Stimulated activated CD4-positive, alpha-beta T cell treated with anti-CD3 and anti-CD28 coated beads, Interleukin-4, amount 100 ng/mL, for 1 hour (primary cell): ENCODE data around the gene FN3K.

Experiments
- DNase-seq: peaks from one replicate; pipeline ENCODE4 v3.0.0-alpha.2; 2020

Gene FN3K

GRCh38 chr17:82703935-82704865 lies 31.2 kb upstream of the FN3K start:
- no peak for DNase-seq

- no peak for DNase-seq
Observed at GRCh38 chr17:82704886-82705285, 30.5 kb upstream of the FN3K start.

DNA sequence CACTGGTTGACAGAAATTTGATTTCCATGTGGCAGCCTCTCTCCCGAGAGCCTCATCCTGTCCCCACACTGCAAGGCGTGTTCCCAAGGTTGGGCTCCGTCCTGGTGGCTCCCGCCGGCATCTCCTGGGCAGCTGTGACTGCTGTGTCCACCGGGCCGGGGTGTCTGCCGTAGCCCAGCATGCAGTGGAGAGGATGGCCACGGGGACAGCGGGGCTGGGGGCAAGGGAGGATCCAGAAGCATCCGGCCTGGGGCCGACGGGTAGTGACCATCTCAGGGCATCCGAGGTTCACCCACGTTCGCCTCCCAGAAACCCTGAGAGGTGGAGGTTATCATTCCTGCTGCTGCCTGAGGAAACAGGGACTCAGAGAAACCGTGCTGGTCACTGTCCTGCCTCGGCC lies 29.7 kb upstream of the FN3K start:
- no peak for DNase-seq

DNA sequence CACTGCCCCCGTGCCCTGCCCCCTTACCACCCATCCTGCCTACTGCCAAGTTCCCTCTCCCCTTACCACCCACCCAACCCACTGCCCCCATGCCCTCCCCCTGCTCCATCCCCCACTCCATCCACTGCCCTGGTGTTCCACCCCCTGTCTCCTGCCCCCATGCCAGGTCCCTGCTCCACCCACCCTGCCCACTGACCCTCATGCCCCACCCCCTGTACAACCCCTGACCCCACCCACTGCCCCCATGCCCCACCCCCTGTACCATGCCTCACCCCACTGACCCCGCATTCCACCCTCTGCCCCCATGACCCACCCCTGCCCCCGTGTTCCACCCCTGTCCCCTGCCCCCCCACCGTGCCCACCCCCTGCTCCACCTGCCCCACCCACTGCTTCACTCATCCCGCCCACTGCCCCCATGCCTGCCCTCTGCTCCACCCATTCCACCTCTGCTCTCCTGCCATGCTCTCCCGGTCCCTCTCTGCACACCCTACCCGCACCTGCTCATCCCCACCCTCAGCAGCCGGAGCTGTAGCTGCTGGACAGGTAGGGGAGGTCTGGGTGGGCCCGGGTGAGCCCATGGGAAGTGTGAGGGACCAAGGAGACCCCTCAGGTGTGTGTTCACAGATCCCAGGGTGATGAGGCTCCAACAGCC lies 26.3 kb upstream of the FN3K start:
- DNase-seq, result no peak

GRCh38 chr17:82709676-82710498 lies 25.5 kb upstream of the FN3K start:
- DNase-seq, result no peak

DNA sequence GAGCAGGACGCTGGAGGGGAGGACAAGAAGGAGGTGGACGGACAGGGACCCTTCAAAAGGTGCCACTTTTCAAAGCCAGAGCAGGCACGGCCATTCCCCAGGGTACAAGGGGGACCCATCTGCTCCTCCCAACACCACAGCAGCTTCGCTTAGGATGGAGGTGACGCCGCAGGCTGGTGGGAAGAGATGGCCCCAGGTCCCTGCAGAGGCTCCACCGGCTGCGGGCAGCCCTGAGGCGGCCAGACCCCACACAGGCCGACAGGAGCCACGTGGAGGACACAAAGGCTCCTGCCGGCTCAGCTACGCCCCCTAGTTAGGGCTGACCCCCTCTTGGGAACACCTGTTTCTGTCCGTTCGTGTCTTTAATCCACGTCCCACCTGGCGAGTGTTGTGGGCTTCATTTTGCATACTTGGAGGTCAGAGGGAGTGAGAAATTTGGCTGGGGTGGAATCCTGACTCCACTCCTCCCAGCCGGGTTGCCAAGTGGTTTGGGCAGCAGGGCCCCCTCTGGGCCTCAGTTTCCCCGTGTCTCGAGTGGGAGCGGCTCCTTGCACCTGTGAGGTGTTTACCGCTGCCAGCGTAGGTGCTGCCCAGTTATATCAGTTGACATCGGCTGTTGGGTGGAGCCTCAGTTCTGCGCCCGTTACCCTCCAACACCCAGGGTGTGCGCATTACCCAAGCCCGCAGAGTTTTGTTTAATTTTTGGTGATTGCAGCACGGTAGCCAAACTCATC lies 24.7 kb upstream of the FN3K start:
- DNase-seq, result no peak

GRCh38 chr17:82713071-82713723 lies 22.2 kb upstream of the FN3K start:
- DNase-seq, result no peak

DNA sequence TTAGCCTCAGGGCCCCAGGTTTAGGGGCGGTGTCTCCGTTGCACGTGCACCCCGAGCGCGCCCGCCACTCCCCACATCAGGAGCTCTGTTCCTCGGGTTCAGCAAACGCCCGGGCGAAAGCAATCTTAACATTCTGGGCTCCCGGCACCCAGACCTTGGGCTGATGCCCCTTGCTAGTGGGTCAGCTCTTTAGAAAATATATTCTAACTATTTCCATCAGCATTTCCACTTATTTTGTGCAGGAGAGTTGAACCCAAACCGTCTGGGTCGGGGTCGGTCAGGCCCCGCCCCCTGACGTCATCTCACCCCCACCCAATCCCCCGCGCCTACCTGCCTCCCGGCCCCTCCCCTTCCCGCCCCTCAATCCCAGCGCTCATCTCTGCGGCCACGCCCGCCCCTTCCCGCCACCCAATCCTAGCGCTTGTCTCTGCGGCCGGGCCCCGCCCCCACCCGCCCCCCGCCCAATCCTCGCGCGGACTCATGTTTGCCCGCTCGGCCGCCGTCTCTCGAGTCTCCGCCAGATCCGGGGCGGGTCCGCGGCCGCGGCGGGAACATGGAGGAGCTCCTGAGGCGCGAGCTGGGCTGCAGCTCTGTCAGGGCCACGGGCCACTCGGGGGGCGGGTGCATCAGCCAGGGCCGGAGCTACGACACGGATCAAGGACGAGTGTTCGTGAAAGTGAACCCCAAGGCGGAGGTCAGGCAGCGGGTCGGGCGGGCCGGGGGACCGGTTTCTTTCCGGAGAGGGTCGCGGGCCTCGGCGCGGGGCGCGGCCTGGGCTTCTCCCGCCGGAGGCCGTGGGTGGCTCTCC lies 19.0 kb upstream of the FN3K start, which contains the start of gene FN3KRP:
TSS of gene FN3KRP (plus strand) at position 504 of the 808 bp plus-strand sequence. CDS start at position 554, 50 bp downstream.
- DNase-seq, result peak; percentile 97

DNA sequence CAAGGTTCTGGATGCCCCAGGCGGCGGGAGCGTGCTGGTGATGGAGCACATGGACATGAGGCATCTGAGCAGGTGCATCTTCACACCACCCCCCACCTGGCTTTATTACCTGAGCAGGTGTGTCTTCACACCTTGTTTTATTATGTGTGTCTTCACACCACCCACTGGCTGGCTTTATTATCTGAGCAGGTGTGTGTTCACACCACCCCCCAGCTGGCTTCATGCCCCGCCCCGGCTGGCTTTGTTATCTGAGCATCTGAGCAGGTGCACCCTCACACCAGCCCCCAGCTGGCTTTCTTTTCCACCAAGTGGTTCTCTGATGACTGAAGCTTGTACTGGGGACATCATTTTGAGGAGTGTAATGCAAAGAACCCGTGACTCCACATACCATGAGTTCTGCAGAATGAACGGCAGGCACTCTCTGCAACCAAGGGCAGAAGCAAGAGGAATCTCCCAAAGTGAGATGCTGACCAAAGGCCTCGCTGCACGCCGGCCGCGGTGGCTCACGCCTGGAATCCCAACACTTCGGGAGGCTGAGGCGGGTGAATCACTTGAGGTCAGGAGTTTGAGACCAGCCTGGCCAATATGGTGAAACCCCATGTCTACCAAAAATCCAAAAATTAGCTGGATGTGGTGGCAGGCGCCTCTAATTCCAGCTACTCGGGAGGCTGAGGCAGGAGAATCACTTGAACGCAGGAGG lies 16.3 kb upstream of the FN3K start:
- no peak for DNase-seq

DNA sequence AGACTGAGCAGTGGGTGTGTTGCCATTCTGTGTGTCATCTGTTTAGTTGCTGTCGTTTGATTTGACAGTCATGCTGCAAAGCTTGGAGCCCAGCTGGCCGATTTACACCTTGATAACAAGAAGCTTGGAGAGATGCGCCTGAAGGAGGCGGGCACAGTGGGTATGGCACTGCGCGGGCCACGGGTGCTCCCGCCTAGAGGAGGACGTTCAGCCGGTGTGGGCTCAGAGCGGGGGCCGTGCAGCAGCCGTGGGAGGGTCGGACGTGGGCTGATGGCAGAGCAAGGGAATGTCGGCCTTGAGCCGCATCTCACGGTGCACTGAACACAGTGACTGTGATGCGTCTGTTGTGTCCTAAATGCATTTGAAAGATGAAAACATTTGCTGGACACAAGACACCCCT lies 15.2 kb upstream of the FN3K start:
- no peak for DNase-seq

DNA sequence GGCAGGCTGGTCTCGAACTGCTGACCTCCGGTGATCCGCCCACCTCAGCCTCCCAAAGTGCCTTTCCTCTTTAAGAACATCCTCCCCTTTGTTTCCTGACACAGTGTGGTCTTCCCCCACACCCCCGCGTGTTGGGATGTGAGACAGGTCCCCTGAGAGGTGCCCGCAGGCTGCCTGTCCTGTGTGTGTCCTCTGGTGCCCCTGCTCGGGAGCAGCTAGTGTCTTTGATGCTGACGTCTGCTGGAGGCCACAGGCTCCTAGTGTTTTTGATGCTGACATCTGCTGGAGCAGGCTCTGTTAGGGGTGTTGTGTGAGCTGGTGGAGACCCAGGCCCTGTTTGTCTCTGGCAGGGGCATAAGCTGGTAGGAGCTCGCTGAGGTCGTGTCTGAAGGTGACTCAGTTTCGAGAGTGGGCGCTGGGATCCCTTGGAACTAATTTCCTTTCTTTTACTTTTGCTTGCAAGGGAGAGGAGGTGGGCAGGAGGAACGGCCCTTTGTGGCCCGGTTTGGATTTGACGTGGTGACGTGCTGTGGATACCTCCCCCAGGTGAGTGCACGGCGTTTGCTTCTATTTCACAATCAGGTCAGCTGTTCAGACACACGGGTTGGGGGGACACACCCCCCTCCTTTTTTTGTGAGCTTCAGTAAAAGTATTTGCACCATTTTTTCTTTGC lies 12.9 kb upstream of the FN3K start:
- DNase-seq, result no peak

DNA sequence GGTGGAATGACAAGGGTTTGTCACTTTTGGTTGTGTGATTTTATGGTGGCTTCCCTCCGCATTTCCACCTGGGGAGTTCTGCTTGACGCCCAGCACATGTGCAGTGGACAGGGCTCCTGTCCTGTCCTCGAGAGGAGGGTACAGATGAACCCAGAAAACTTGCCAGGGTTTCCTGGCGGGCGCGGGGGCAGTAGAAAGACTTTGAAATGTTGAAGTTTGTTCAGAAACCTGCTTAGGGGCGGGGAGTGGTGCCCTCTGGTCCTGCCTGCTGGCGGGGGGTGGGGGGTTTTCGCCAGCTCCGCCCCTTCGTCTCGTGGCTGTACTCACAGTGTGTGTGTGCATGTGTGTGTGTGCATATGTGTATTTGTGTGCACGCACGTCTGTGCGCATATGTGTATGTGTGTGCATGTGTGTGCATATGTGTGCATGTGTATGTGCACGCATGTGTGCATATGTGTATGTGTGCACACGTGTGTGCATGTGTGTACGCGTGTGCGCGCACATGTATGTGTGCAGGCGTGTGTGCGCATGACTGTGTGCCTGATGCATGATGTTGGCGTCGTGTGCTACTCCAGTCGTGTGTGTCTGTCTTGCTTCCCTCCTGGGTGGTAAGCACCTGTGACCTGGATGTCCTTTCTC lies 12.1 kb upstream of the FN3K start:
- no peak for DNase-seq

DNA sequence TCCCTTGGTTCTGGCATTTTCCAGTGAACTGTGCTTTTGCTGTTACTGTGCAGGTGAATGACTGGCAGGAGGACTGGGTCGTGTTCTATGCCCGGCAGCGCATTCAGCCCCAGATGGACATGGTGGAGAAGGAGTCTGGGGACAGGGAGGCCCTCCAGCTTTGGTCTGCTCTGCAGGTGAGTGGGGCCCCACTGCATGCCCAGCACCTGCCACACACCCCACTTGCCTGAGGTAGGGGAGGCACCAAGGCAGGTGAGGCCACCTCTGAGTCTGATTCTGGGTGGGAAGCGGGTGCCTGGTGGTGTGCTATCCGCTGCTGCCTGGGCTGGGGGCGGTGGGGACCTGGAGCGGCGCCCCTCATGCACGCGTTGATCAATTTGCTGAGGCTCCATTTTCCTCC lies 9.0 kb upstream of the FN3K start:
- DNase-seq, result no peak

GRCh38 chr17:82729479-82730260 lies 5.7 kb upstream of the FN3K start:
- no peak for DNase-seq

DNA sequence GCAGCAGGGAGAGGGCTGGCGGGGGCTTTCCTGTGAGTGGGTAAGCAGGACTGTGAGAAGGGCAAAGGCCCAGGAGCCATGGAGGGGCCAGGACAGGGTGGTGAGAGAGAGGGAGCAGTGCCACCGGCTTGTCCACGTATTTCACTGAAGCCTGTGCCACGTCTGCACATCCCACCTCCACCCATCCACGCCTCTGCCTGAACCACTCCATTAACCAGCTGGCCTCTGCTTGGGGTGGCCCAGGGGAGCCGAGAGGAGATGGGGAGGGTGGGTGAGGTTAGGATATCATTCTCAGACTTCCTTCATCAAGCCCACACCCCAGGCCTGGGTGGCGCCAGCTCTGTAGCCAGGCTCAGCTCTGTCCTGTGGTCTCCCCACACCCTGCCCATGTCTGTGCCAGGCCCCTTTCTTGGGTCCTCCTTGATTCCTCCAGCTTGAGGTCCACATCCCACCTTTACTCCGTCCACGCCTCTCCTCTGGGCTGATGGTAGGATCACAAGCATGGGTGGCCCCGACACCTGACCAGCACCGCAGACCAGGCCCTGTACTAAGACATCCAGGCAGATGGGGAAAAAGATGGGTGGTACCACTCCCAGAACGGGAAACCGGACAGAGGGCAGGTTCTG lies 3.2 kb upstream of the FN3K start:
- DNase-seq, result no peak

GRCh38 chr17:82736511-82737185 lies 1.2 kb downstream of the FN3K start:
- no peak for DNase-seq
